Esophagus (tissue), 2 donors: ENCODE results near the gene CSE1L. TPM values are rescaled to one million over a fixed set of nuclear protein-coding genes. Genes with fewer than 3 reads are reported as not detected.
"Not testable (repeated sequence)": the region's sequence is repeated elsewhere in the genome, so short reads cannot be mapped to it uniquely, and the experiment has no call there.

Experiments
- H3K27ac ChIP-seq, 2 donors: one replicate each; pipeline ENCODE4 v1.5.1; 2013; ENCODE audit warnings: low read depth in 2 of 2, mild to moderate bottlenecking in 2 of 2, inconsistent platforms in 1 of 2, low read length in 1 of 2, moderate library complexity in 1 of 2
- H3K27me3 ChIP-seq, 2 donors: one replicate each; pipeline ENCODE4 v1.6.1; 2013; ENCODE audit warnings: low read length in 2 of 2, control low read depth in 1 of 2, mild to moderate bottlenecking in 1 of 2; ENCODE audit not compliant: insufficient read depth in 2 of 2, control insufficient read depth in 1 of 2
- H3K36me3 ChIP-seq, 2 donors: one replicate each; pipeline ENCODE4 v1.6.1; 2013; ENCODE audit warnings: low read length in 1 of 2; ENCODE audit not compliant: control insufficient read depth in 2 of 2, insufficient read depth in 2 of 2
- H3K4me1 ChIP-seq, 2 donors: one replicate each; pipeline ENCODE4 v1.6.1; 2013; ENCODE audit warnings: low read length in 1 of 2; ENCODE audit not compliant: control insufficient read depth in 2 of 2, insufficient read depth in 2 of 2
- H3K4me3 ChIP-seq, 2 donors: one replicate each; pipeline ENCODE4 v1.5.1; 2013; ENCODE audit warnings: low read length in 2 of 2, mild to moderate bottlenecking in 2 of 2, low read depth in 1 of 2, moderate library complexity in 1 of 2
- H3K9me3 ChIP-seq, 2 donors: one replicate each; pipeline ENCODE4 v1.6.1; 2013; ENCODE audit warnings: mild to moderate bottlenecking in 2 of 2, low read depth in 1 of 2, low read length in 1 of 2, moderate library complexity in 1 of 2; ENCODE audit not compliant: control insufficient read depth in 2 of 2, insufficient read depth in 1 of 2
- WGBS, 2 donors: extraction: QIAGEN DNeasy Blood & Tissue Kit; methylation state at CpG; one replicate each; pipeline ENCODE4 v1.1.7; 2013; 5-methylcytosine and 5-hydroxymethylcytosine counted together
- polyA plus RNA-seq, 2 donors: library from polyadenylated mRNA; stranded (reverse); fragments of 200-250 nt; gene quantifications; one replicate each; pipeline ENCODE4 v1.2.3, GENCODE V29; 2013
- donor health status: healthy with polysubstance abuse.
- donor health status: Bipolar disorder and iron deficiency.

The CSE1L gene
- polyA plus RNA-seq, 2 donors: 23.1 to 37.8 TPM

- Histone ChIP-seq H3K4me3 (no peak overlapping the region), H3K36me3 (peaks cover 17 to 32% of the 10 kb centered on the region in 2 donors), H3K27ac (no peak overlapping the region), H3K9me3 (no peaks in the 10 kb centered on the region), H3K27me3 (no peaks in the 10 kb centered on the region), H3K4me1 (no peaks in the 10 kb centered on the region)
- 91 to 92% methylated on average over 15 of the region's 15 CpGs for WGBS, 2 donors
These were observed 66.6 kb downstream of the CSE1L start for GRCh38 chr20:49112596-49113274.

GRCh38 chr20:49115564-49115963 is 69.5 kb downstream of the CSE1L start:
- Histone ChIP-seq H3K27ac (no peak overlapping the region), H3K9me3 (no peaks in the 10 kb centered on the region), H3K36me3 (peaks cover 29 to 49% of the 10 kb centered on the region in 2 donors), H3K4me3 (no peak overlapping the region), H3K4me1 (no peaks in the 10 kb centered on the region), H3K27me3 (no peaks in the 10 kb centered on the region)
- 74 to 81% methylated on average over 7 of the region's 7 CpGs for WGBS, 2 donors

GRCh38 chr20:49118307-49118706 is 72.2 kb downstream of the CSE1L start:
- Histone ChIP-seq H3K27me3 (no peaks in the 10 kb centered on the region), H3K27ac (no peak overlapping the region), H3K4me1 (no peaks in the 10 kb centered on the region), H3K4me3 (no peak overlapping the region), H3K9me3 (no peaks in the 10 kb centered on the region), H3K36me3 (peaks cover 32 to 47% of the 10 kb centered on the region in 2 donors)
- WGBS, 2 donors: 87 to 88% methylated on average over 3 of the region's 3 CpGs

GRCh38 chr20:49119988-49120387 is 73.9 kb downstream of the CSE1L start:
- no peak overlapping the region for H3K4me3 ChIP-seq
- H3K36me3 ChIP-seq: peaks cover 38 to 42% of the 10 kb centered on the region in 2 donors
- no peaks in the 10 kb centered on the region for H3K4me1 ChIP-seq
- no peaks in the 10 kb centered on the region for H3K9me3 ChIP-seq
- 95 to 96% methylated on average over 7 of the region's 7 CpGs for WGBS, 2 donors
- H3K27ac ChIP-seq: no peak overlapping the region
- no peaks in the 10 kb centered on the region for H3K27me3 ChIP-seq

GRCh38 chr20:49122920-49123319 is 76.8 kb downstream of the CSE1L start:
- no peaks in the 10 kb centered on the region for H3K4me1 ChIP-seq
- no peak overlapping the region for H3K27ac ChIP-seq
- H3K27me3 ChIP-seq: no peaks in the 10 kb centered on the region
- 93 to 95% methylated on average over 13 of the region's 13 CpGs for WGBS, 2 donors
- H3K36me3 ChIP-seq: peaks cover 19 to 22% of the 10 kb centered on the region in 2 donors
- H3K4me3 ChIP-seq: no peak overlapping the region
- H3K9me3 ChIP-seq: no peaks in the 10 kb centered on the region

GRCh38 chr20:49123982-49124381 is 77.9 kb downstream of the CSE1L start:
- Histone ChIP-seq H3K36me3 (peaks cover 13 to 14% of the 10 kb centered on the region in 2 donors), H3K4me1 (no peaks in the 10 kb centered on the region), H3K27me3 (no peaks in the 10 kb centered on the region), H3K27ac (no peak overlapping the region), H3K4me3 (no peak overlapping the region), H3K9me3 (no peaks in the 10 kb centered on the region)
- 95 to 99% methylated on average over 10 of the region's 10 CpGs for WGBS, 2 donors

- no peak overlapping the region for H3K27ac ChIP-seq
- no peaks in the 10 kb centered on the region for H3K9me3 ChIP-seq
- H3K4me1 ChIP-seq: peaks cover 0 to 2% of the 10 kb centered on the region in 2 donors
- H3K27me3 ChIP-seq: no peaks in the 10 kb centered on the region
- WGBS, 2 donors: 33 to 37% methylated on average over 5 of the region's 5 CpGs
- H3K4me3 ChIP-seq: no peak overlapping the region
- peaks cover 0 to 8% of the 10 kb centered on the region in 2 donors for H3K36me3 ChIP-seq
These were observed 86.9 kb downstream of the CSE1L start for GRCh38 chr20:49132995-49133478.

GRCh38 chr20:49133571-49133970 is 87.5 kb downstream of the CSE1L start:
- Histone ChIP-seq H3K36me3 (peaks cover 0 to 8% of the 10 kb centered on the region in 2 donors), H3K9me3 (no peaks in the 10 kb centered on the region), H3K4me3 (no peak overlapping the region), H3K27me3 (no peaks in the 10 kb centered on the region), H3K4me1 (peaks cover 0 to 2% of the 10 kb centered on the region in 2 donors), H3K27ac (no peak overlapping the region)
- 82 to 87% methylated on average over 3 of the region's 3 CpGs for WGBS, 2 donors

- H3K4me1 ChIP-seq, H3K27me3 ChIP-seq, H3K4me3 ChIP-seq, H3K9me3 ChIP-seq, H3K36me3 ChIP-seq, H3K27ac ChIP-seq: not testable (repeated sequence)
- WGBS, 2 donors: 83 to 85% methylated on average over 8 of the region's 8 CpGs
These were observed 88.7 kb downstream of the CSE1L start for GRCh38 chr20:49134797-49135196.
